IPS-15b (cell line): ENCODE measurements around the gene CALCB.
A peak's percentile ranks its signal among the peaks of the same experiment; 100 is the strongest.
"Not testable (repeated sequence)": the region's sequence is repeated elsewhere in the genome, so short reads cannot be mapped to it uniquely, and the experiment has no call there.

Experiments
- H3K27me3 ChIP-seq: one replicate; pipeline ENCODE4 v1.6.1; 2013; ENCODE audit warnings: low read length; ENCODE audit not compliant: control insufficient read depth, insufficient read depth
- H3K36me3 ChIP-seq: one replicate; pipeline ENCODE4 v1.6.1; 2013; ENCODE audit warnings: low read length; ENCODE audit not compliant: control insufficient read depth, insufficient read depth
- H3K4me1 ChIP-seq: one replicate; pipeline ENCODE4 v1.6.1; 2013; ENCODE audit warnings: mild to moderate bottlenecking, low read length; ENCODE audit not compliant: control insufficient read depth, insufficient read depth
- H3K4me3 ChIP-seq: one replicate; pipeline ENCODE4 v1.5.1; 2013; ENCODE audit warnings: low read depth, low read length
- H3K9ac ChIP-seq: one replicate; pipeline ENCODE4 v1.6.1; 2013; ENCODE audit warnings: low read depth, mild to moderate bottlenecking, low read length
- H3K9me3 ChIP-seq: one replicate; pipeline ENCODE4 v1.6.1; 2013; ENCODE audit warnings: mild to moderate bottlenecking, low read length; ENCODE audit not compliant: control insufficient read depth, insufficient read depth

The CALCB gene, protein sequence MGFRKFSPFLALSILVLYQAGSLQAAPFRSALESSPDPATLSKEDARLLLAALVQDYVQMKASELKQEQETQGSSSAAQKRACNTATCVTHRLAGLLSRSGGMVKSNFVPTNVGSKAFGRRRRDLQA

DNA sequence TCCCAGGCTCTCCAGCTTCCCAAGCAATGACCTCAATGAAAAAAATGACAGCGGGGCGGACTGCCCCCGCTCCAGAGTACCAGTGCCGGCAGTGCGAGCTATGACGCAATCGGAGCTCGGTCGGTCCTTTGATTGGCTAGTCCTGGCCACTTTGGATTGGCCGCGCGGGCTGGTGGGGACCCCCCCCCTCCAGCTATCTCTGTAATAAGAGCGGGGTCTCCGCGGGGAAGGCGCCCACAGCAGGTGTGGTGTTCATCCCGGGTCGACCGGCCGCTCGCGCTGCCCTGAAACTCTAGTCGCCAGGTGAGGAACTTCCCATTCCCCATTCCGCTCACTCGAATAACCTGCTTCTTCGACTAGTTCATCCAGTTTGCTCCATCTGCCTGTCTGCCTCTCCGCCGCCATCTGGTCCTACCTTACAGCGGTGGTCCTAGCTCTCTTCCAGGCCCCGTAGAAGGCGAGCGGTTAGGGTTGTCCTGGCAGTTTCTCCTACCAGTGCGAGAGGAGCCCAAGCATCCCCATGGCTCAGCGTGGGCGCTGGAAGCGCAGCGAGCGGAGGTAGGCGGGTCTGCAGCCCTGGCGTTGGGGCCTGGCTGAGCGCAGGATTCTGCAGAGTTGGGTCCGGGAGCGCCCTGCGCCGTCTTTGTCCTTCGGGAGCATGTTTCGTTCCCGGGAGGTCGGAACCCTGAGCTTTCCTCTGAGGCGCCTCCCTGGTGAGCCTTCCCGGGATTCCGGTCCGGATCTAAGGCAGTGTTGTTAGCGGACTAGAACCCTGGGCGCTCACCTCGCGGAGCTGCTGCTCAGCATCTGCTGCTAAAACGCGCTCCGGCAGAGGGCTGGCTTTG, at the start of gene CALCB:
Gene CALCB (plus strand): TSS at position 233 of the 845 bp plus-strand sequence. CDS start 1,126 bp downstream, outside the sequence.
- Histone ChIP-seq H3K36me3 (no peaks in the 10 kb centered on the region), H3K9me3 (no peaks in the 10 kb centered on the region), H3K27me3 (peaks cover 30% of the 10 kb centered on the region), H3K9ac (no peak within 1 kb of the TSS), H3K4me1 (no peaks in the 10 kb centered on the region), H3K4me3 (peak within 1 kb of the TSS; percentile 87)

DNA sequence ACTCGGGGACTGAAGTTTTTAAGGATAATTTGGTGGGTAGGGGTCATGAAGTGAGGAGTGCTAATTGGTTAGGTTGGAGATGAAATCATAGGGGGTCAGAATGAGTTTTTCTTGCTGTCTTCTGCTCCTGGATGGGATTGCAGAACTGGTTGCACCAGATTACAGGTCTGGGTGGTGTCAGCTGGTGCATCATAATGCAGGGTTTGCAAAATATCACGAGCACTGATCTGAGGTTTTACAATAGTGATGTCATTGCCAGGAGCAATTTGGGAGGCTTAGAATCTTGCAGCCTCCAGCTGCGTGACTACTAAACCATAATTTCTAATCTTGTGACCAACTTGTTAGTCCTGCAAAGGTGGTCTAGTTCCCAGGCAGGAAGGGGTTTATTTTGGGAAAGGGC, 46.4 kb upstream of the CALCB start:
- H3K4me3 ChIP-seq = no peak overlapping the region
- no peaks in the 10 kb centered on the region for H3K27me3 ChIP-seq
- H3K36me3 ChIP-seq = no peaks in the 10 kb centered on the region
- no peaks in the 10 kb centered on the region for H3K9me3 ChIP-seq
- H3K9ac ChIP-seq = no peak overlapping the region
- no peaks in the 10 kb centered on the region for H3K4me1 ChIP-seq

DNA sequence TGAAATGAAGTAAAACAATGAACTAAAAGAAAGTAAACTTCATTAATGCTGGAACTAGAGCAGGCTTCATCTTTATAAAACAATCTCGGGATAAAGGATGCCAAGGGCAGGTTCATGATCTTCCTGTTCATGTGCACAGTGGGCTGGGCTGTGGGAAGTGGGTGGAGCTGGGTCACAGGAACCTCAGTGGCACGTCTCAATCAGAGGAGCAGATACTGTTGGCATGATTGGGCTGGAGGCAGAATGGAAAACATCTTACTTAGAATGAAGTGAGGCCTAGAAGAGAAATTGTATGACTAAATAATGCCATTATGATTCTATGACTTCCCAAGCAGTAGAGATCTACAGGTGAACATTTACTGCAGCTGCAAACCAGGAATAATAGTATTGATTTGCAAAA, 45.4 kb upstream of the CALCB start:
- Histone ChIP-seq H3K4me3 (no peak overlapping the region), H3K9ac (no peak overlapping the region), H3K36me3 (no peaks in the 10 kb centered on the region), H3K4me1 (no peaks in the 10 kb centered on the region), H3K27me3 (no peaks in the 10 kb centered on the region), H3K9me3 (no peaks in the 10 kb centered on the region)

DNA sequence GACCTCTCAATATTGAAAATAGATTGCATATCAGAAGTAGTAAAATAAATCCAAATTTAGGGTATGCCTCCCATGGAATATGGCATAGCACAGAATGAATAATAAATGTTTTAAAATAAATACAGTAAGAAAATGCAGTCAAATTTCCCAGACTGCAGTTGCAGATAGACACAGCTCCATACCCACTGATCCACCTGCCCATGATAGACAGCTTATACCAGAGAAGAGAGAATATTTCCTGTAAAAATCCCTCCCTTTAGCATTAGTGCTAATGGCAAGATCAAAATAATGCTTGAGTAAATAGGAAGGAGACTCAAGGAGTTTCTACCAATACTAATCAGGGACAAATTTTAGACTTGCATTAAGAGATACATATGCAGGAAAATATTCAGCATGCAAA, 45.0 kb upstream of the CALCB start:
- H3K4me3 ChIP-seq = no peak overlapping the region
- H3K9me3 ChIP-seq = no peaks in the 10 kb centered on the region
- no peaks in the 10 kb centered on the region for H3K36me3 ChIP-seq
- no peak overlapping the region for H3K9ac ChIP-seq
- no peaks in the 10 kb centered on the region for H3K27me3 ChIP-seq
- no peaks in the 10 kb centered on the region for H3K4me1 ChIP-seq

DNA sequence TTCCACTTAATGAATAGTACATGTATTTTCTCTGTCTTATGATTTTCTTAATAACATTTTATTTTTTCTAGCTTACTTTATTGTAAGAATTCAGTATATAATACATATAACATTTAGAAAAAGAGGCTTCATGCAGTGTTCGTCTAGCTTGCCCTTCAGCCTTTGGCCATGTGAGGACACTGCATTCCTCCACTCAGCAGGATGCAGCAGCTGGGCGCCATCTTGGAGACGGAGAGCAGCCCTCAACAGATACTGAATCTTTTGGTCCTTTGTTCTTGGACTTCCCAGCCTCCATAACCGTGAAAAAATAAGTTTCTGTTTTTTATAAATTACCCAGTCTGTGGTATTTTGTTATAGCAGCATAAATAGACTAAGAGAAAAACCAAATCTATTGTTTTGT, 41.4 kb upstream of the CALCB start:
- H3K4me1 ChIP-seq, H3K9ac ChIP-seq, H3K4me3 ChIP-seq, H3K9me3 ChIP-seq, H3K27me3 ChIP-seq, H3K36me3 ChIP-seq: not testable (repeated sequence)

DNA sequence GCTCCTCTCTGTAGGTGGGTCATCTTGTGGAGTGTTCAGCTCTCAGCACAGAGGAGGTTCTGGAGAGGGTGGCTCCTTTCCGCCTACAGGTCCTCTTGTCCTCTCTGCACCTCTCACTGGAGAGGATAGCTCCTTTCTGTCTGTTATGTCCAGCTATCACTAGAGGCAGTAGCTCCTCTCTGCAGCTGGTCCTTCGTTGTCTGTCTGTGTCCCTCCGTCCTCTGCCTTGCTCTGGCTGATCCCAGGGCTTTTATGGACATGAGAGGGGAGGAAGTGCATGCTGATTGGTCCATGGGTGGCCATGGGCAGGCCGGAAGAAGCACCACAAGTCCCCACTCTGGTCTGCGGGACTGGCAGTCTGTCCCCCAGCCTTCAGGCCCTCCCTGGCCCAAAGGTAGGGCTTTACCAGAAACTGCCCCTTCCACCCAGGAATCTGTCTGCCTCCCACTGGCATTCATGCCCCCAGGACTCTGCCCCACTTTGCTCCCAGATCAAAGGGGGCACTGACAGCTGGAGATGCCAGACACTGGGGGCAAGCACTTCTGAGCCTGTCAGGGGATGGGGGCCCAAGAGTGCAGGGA, 38.6 kb upstream of the CALCB start:
- H3K9ac ChIP-seq = no peak overlapping the region
- H3K9me3 ChIP-seq = no peaks in the 10 kb centered on the region
- H3K4me1 ChIP-seq = no peaks in the 10 kb centered on the region
- peak overlapping the region; percentile 28 for H3K4me3 ChIP-seq
- no peaks in the 10 kb centered on the region for H3K27me3 ChIP-seq
- no peaks in the 10 kb centered on the region for H3K36me3 ChIP-seq

DNA sequence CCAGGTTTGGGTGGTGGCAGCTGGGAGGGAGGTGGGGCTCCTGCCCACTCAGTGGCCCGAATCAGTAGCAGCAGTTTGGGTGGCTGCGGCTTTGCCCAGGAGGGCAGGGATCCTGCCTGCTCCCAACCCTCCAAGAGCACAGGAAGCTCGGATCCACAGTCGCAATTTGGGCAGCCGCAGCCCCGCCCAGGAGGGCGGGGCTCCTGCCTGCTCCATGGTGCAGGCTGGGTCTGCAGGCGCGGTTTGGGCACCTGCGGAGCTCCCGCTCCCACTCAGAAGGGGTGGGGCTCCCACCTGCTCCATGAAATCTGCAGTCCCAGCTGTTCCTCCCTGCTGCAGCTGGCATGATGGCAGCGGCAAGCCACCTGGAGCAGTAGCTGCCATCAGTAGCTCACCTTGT, 38.1 kb upstream of the CALCB start:
- Histone ChIP-seq H3K9me3 (no peaks in the 10 kb centered on the region), H3K4me3 (peak overlapping the region; percentile 28), H3K9ac (no peak overlapping the region), H3K27me3 (no peaks in the 10 kb centered on the region), H3K36me3 (no peaks in the 10 kb centered on the region), H3K4me1 (no peaks in the 10 kb centered on the region)

DNA sequence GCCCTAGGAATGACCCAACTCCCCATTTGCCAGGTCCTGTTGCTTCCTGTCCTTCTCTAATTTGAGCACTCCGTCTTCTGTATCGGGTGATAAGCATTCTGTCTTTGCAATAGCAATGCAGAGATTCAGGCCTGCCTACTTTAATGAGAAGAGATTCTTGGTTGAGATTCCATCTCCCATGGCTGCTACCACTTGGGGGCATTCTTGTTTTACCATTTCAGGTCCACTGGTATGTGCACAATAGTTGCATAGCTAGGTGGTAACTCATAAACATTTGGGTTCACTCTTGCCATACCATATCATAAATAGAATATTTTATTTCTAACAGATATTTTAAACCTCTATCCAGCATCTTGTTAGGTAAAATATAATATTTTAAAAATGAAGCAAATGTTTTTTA, 34.4 kb upstream of the CALCB start:
- no peaks in the 10 kb centered on the region for H3K36me3 ChIP-seq
- H3K27me3 ChIP-seq = no peaks in the 10 kb centered on the region
- no peak overlapping the region for H3K4me3 ChIP-seq
- peaks cover 9% of the 10 kb centered on the region for H3K4me1 ChIP-seq
- no peak overlapping the region for H3K9ac ChIP-seq
- H3K9me3 ChIP-seq = no peaks in the 10 kb centered on the region

DNA sequence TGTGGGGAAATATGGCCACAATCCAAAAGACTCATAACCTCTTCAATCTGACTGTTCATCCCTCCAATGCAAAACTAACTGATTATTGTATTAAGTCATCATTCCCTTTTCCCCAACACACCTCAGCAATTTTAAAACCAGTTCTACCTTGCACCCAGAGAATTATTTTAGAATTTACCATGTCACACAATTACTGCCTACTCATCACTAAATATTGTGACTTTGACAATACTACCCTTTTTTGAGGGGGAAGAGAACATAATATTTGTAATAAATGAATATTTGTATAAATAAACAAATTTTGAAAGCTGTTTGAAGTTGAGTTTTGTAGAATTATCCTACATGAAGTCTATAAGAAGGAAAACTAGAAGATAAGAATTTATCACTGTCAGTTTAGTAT, 28.2 kb upstream of the CALCB start:
- H3K4me3 ChIP-seq = no peak overlapping the region
- no peaks in the 10 kb centered on the region for H3K27me3 ChIP-seq
- no peaks in the 10 kb centered on the region for H3K36me3 ChIP-seq

DNA sequence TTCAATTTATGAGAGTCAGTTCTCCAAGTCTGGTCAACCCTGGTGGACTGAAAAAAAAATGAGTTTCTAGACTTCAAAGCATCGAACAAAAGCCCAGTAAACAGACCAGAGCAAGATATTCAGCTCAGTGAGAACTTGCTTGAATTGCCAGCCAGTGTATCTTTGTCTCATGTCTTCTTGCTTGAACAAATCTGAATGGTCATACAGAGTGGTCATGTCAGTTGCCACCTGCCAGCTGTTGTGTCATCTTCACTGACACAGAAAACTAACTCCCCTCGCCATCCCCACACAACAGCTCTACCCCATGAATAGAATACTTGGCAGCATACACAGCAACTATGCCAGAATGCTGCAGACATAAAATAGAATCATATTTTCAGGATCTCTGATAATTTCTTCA, 27.5 kb upstream of the CALCB start:
- no peaks in the 10 kb centered on the region for H3K9me3 ChIP-seq
- no peaks in the 10 kb centered on the region for H3K36me3 ChIP-seq
- peaks cover 9% of the 10 kb centered on the region for H3K4me1 ChIP-seq
- H3K9ac ChIP-seq = no peak overlapping the region
- no peak overlapping the region for H3K4me3 ChIP-seq
- H3K27me3 ChIP-seq = no peaks in the 10 kb centered on the region

More for the DNA sequence above, 28.2 kb upstream of the CALCB start:
- Histone ChIP-seq H3K9ac (no peak overlapping the region), H3K9me3 (no peaks in the 10 kb centered on the region), H3K4me1 (peaks cover 9% of the 10 kb centered on the region)

DNA sequence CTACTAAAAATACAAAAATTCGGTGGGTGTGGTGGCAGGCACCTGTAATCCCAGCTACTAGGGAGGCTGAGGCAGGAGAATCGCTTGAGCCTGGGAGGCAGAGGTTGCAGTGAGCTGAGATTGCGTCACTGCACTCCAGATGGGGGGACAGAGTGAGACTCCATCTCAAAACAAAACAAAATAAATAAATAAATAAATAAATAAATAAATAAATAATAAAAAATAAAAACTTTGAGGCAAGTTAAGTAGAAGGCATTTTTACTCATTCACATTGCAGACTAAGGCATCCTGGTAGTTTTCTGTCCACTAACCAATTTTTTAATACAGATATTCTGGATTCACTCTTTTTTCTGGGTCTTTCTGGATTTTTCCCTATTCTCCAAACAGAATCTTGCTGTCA, 26.7 kb upstream of the CALCB start:
- H3K9ac ChIP-seq, H3K9me3 ChIP-seq, H3K27me3 ChIP-seq, H3K4me3 ChIP-seq, H3K36me3 ChIP-seq, H3K4me1 ChIP-seq: not testable (repeated sequence)

DNA sequence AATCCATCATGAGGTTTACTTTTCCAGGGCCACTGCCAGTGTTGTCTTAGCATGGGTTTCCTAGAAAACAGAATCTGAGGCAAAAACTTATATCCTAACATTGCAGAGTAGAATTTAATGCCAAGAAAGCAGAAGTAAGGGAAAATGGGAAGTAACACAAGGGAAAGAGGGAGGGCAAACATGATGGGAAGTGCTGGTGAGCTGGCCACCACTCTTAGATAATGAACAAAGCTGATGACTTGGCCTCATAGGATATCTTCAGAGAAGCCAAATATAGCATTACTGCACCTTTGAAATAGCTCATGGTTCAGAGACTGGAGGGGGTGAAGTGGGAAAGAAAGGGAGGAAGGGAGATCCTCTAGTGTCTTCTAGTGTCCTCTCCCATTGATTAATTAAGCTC, 24.8 kb upstream of the CALCB start:
- no peak overlapping the region for H3K4me3 ChIP-seq
- H3K9ac ChIP-seq = no peak overlapping the region
- no peaks in the 10 kb centered on the region for H3K36me3 ChIP-seq
- no peaks in the 10 kb centered on the region for H3K9me3 ChIP-seq
- no peaks in the 10 kb centered on the region for H3K4me1 ChIP-seq
- peaks cover 3% of the 10 kb centered on the region for H3K27me3 ChIP-seq
